Gastrocnemius medialis (tissue), 4 donors: ENCODE results near the gene PYGL.

Source experiments
- CTCF ChIP-seq, 5 experiments: fragments of 450-650 bp in 3 of 5; fragments of 200-600 bp in 2 of 5; sonication (generic) in 2 of 5; IDR thresholded peaks in 4 of 5; conservative IDR thresholded peaks in 1 of 5; 1 replicate in 4 of 5; 2 replicates in 1 of 5; pipeline ENCODE4 v1.5.1; 2016 to 2019; ENCODE audit warnings: antibody characterized with exemption in 5 of 5, mild to moderate bottlenecking in 3 of 5, moderate library complexity in 3 of 5
- POLR2A ChIP-seq, 2 donors: fragments of 450-650 bp; IDR thresholded peaks; one replicate each; pipeline ENCODE4 v1.6.1; 2017; ENCODE audit warnings: antibody characterized with exemption in 2 of 2, mild to moderate bottlenecking in 2 of 2, moderate library complexity in 2 of 2

- TF ChIP-seq POLR2A (IDR thresholded peaks at IDR 0.05): no peak
- no peak for TF ChIP-seq CTCF (IDR thresholded peaks at IDR 0.05 in 4 of 5, conservative IDR thresholded peaks at IDR 0.05 in 1 of 5)
Observed at GRCh38 chr14:50929506-50929905, 14.8 kb downstream of the PYGL start.
